KMS-11 (cell line): ENCODE data around the gene PLCB4.

Experiments
- H2AFZ ChIP-seq: fragments of 200-600 bp; sonication (generic); 2 replicates; pipeline ENCODE4 v1.6.1; 2016; ENCODE audit warnings: antibody characterized with exemption, mixed run types, low read depth
- H3K27ac ChIP-seq: fragments of 200-600 bp; sonication (generic); 2 replicates; pipeline ENCODE4 v1.6.1; 2016; ENCODE audit warnings: mild to moderate bottlenecking, mixed run types
- H3K27me3 ChIP-seq: fragments of 200-600 bp; sonication (generic); 2 replicates; pipeline ENCODE4 v1.6.1; 2017; ENCODE audit warnings: mild to moderate bottlenecking, low read depth, mixed run types, moderate library complexity; ENCODE audit not compliant: insufficient read depth
- H3K36me3 ChIP-seq: fragments of 200-600 bp; sonication (generic); 2 replicates; pipeline ENCODE4 v1.6.1; 2017; ENCODE audit warnings: mild to moderate bottlenecking, mixed run types; ENCODE audit not compliant: insufficient read depth
- H3K4me1 ChIP-seq: fragments of 200-600 bp; sonication (generic); 2 replicates; pipeline ENCODE4 v1.6.1; 2016; ENCODE audit warnings: mild to moderate bottlenecking, low read depth, mixed run types; ENCODE audit not compliant: poor library complexity, severe bottlenecking
- H3K4me2 ChIP-seq: fragments of 200-600 bp; sonication (generic); 2 replicates; pipeline ENCODE4 v1.7.0; 2016; ENCODE audit warnings: mild to moderate bottlenecking, mixed run types
- H3K4me3 ChIP-seq: fragments of 200-600 bp; sonication (generic); IDR thresholded peaks from 2 replicates; pipeline ENCODE4 v1.6.1; 2017; ENCODE audit warnings: low read depth, low read length, mixed read lengths; ENCODE audit not compliant: insufficient read depth
- H3K79me2 ChIP-seq: fragments of 200-600 bp; sonication (generic); 2 replicates; pipeline ENCODE4 v1.6.1; 2016; ENCODE audit warnings: low read depth, mixed run types; ENCODE audit not compliant: insufficient read depth
- H3K9ac ChIP-seq: fragments of 200-600 bp; sonication (generic); 2 replicates; pipeline ENCODE4 v1.6.1; 2016; ENCODE audit warnings: mild to moderate bottlenecking, mixed run types
- H4K20me1 ChIP-seq: fragments of 200-600 bp; sonication (generic); 2 replicates; pipeline ENCODE4 v1.6.1; 2016; ENCODE audit warnings: mild to moderate bottlenecking, mixed run types; ENCODE audit not compliant: insufficient read depth
- TF ChIP-seq, protein P1 (sequence below): fragments of 200-600 bp; sonication (generic); conservative IDR thresholded peaks from 2 replicates; pipeline ENCODE4 v1.6.1; 2017; ENCODE audit warnings: low read depth, mild to moderate bottlenecking, antibody characterized with exemption, low read length, moderate library complexity, mixed read lengths

The PLCB4 gene

DNA sequence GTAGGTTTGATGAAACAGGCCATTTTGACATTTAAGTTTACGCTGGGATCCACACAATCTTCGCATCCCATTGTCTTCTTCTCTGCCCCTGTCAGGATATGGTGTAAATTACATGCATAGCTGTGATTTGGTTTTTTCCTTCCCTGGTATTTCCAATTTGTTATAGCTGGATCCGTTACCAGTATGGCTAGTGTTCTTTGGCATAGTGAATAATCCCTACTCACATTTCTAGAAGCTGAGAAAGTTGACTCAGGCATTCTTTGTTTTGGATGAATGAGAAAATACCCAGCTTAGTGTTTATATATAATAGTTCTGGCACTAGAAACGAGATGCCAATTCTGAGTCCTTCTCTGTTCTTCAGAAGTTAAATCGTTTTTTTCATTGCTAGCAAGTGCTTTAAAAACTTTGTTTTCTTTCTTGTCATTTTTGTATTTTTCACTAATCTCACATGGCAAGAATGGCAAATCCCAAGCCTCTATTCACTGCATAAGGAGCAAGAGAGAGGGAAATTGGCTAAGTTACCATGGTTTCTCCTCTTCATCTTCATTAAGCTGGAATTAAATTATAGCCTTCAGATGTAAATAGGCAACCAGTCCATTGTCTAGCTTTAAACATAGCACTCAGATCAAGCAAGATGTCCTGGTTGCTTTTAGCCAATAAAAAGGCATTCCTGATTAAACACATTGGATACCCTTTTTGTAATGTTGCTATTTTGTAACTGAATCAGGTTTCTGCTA is 353.6 kb downstream of the PLCB4 start:
- Histone ChIP-seq H3K4me3 (no peak overlapping the region), H3K27me3 (no peaks in the 10 kb centered on the region), H2AFZ (no peak overlapping the region), H3K36me3 (no peaks in the 10 kb centered on the region), H3K79me2 (no peaks in the 10 kb centered on the region), H3K4me2 (no peak overlapping the region), H3K4me1 (no peaks in the 10 kb centered on the region), H4K20me1 (no peaks in the 10 kb centered on the region), H3K27ac (no peak overlapping the region), H3K9ac (no peak overlapping the region)
- TF ChIP-seq, protein P1, sequence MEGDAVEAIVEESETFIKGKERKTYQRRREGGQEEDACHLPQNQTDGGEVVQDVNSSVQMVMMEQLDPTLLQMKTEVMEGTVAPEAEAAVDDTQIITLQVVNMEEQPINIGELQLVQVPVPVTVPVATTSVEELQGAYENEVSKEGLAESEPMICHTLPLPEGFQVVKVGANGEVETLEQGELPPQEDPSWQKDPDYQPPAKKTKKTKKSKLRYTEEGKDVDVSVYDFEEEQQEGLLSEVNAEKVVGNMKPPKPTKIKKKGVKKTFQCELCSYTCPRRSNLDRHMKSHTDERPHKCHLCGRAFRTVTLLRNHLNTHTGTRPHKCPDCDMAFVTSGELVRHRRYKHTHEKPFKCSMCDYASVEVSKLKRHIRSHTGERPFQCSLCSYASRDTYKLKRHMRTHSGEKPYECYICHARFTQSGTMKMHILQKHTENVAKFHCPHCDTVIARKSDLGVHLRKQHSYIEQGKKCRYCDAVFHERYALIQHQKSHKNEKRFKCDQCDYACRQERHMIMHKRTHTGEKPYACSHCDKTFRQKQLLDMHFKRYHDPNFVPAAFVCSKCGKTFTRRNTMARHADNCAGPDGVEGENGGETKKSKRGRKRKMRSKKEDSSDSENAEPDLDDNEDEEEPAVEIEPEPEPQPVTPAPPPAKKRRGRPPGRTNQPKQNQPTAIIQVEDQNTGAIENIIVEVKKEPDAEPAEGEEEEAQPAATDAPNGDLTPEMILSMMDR: no peak

GRCh38 chr20:9424551-9424950 is 355.7 kb downstream of the PLCB4 start:
- H3K27ac ChIP-seq: no peak overlapping the region
- H3K27me3 ChIP-seq: no peaks in the 10 kb centered on the region
- H3K36me3 ChIP-seq: no peaks in the 10 kb centered on the region
- H3K4me2 ChIP-seq: no peak overlapping the region
- no peak overlapping the region for H3K4me3 ChIP-seq
- H3K9ac ChIP-seq: no peak overlapping the region
- H4K20me1 ChIP-seq: no peaks in the 10 kb centered on the region
- H3K4me1 ChIP-seq: no peaks in the 10 kb centered on the region
- H2AFZ ChIP-seq: no peak overlapping the region
- H3K79me2 ChIP-seq: no peaks in the 10 kb centered on the region
- TF ChIP-seq, protein P1: no peak

GRCh38 chr20:9427430-9428291 is 358.8 kb downstream of the PLCB4 start:
- TF ChIP-seq, protein P1: no peak

DNA sequence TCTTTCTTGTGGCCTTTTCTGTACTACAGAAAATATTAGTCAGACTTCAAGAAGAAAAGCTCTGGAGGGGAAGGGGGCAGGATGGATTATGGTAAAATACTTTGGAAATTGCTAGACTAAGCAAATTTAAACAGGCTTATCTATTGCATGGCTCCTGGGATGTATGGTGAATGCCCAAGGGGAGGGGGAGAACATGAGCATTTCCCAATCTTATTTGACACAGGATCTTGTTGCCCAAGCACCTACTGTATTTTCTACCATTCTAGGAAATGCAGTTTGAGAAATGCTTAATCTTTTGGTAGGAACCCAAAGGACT is 359.4 kb downstream of the PLCB4 start:
- no peaks in the 10 kb centered on the region for H4K20me1 ChIP-seq
- H3K79me2 ChIP-seq: no peaks in the 10 kb centered on the region
- H3K27ac ChIP-seq: no peak overlapping the region
- H3K4me2 ChIP-seq: no peak overlapping the region
- H3K36me3 ChIP-seq: no peaks in the 10 kb centered on the region
- no peak overlapping the region for H3K9ac ChIP-seq
- no peaks in the 10 kb centered on the region for H3K4me1 ChIP-seq
- TF ChIP-seq, protein P1: no peak
- no peak overlapping the region for H2AFZ ChIP-seq
- no peak overlapping the region for H3K4me3 ChIP-seq
- H3K27me3 ChIP-seq: no peaks in the 10 kb centered on the region

More at GRCh38 chr20:9427430-9428291, 358.8 kb downstream of the PLCB4 start:
- Histone ChIP-seq H3K79me2 (no peaks in the 10 kb centered on the region), H2AFZ (no peak overlapping the region), H3K9ac (no peak overlapping the region), H3K4me1 (no peaks in the 10 kb centered on the region), H3K36me3 (no peaks in the 10 kb centered on the region), H3K4me3 (no peak overlapping the region), H3K27me3 (no peaks in the 10 kb centered on the region), H3K27ac (no peak overlapping the region), H4K20me1 (no peaks in the 10 kb centered on the region), H3K4me2 (no peak overlapping the region)
